AG08395 (cell line): Measurements from ENCODE around the gene COL4A2.
"Not testable (repeated sequence)": the region's sequence is repeated elsewhere in the genome, so short reads cannot be mapped to it uniquely, and the experiment has no call there.

Experiments used
- DNase-seq: peaks from one replicate; pipeline ENCODE4 v3.0.0; 2012; ENCODE audit warnings: mixed read lengths, low spot score

Gene COL4A2

DNA sequence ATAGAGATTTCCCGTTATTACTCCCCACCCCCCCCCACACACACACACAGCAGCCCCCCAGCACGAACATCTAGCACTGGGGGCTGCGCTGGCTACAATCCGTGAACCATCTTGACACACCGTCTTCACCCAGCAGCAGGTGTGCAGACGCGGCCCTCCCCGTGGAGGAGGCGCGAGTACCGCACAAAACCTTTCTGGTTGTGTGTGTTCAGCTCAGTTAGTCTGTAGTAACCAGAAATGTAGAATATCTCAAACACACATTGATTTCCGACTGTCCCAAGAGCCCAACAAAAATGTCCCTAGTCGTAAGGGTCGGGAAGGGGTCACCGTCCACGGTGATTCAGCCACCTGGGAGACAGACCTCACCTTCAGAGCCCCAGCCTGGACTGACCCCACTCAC is 131.7 kb downstream of the COL4A2 start:
- DNase-seq: no peak

DNA sequence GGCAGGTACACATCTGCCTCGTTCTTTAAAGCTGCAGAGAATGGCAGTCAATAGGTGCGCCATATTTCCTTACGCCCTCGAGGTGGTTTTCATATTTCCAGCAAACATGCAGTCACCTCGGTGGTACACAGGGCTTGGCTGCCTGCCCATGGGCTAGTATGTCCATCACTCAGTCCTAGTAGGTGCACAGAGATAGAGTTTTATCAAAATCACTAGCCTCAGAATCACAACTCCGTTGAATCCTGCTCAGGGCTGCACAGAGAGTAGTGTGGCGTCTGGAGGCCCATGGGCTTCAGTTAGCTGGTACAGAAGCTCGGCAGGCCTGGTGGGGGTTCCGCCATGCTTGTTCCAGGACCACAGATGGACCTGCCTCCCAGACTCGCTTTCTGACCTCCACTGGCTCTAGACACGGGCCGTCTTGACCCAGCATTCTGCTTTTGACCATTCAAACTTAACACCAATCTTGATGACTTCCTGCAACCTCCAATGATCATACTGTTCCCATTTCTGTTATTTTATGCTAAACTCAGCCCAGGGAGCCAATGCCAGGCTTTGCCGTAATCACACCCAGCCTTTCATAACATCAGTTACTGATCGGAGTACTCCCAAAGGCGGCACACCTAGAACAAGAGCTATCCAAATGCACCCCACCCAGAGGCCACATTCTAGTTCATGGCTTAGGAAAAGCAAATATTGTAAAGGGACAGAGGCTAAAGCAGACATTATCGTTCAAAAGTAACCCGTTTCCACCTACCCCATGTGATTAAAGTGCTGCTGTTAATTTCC is 134.1 kb downstream of the COL4A2 start:
- DNase-seq: no peak

DNA sequence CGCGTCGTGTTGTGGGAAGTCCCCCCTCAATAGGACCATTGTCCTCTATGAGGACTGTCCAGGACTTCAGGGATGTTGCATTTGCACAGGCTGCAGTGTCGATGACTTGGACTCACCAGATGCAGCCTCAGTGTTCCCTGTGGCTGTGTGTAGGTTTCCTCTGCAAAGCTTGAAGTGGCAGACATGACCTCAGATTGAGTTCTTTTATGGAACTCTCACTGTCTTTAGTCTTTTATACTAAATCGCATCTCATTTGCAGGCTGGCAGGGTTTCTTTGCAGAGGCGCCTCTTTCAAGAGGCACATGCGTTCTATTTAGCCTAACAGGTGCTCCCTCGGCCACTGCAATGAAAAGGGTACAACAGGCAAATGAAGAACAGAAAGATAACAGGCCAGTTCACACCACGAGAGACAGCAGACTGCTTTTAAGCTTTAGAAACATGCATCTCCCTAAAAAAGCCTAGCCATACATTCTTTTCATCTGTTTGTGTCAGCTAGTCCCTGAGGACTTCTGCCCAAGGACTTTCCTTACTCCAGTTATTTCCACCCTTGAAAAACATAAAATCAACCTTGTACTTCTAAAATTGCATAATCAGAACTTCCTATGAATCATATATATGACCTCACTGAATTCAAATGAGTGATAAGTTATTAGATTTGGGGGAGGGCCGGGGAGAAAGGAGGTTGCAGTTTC is 136.0 kb downstream of the COL4A2 start:
- peak; percentile 33 for DNase-seq

DNA sequence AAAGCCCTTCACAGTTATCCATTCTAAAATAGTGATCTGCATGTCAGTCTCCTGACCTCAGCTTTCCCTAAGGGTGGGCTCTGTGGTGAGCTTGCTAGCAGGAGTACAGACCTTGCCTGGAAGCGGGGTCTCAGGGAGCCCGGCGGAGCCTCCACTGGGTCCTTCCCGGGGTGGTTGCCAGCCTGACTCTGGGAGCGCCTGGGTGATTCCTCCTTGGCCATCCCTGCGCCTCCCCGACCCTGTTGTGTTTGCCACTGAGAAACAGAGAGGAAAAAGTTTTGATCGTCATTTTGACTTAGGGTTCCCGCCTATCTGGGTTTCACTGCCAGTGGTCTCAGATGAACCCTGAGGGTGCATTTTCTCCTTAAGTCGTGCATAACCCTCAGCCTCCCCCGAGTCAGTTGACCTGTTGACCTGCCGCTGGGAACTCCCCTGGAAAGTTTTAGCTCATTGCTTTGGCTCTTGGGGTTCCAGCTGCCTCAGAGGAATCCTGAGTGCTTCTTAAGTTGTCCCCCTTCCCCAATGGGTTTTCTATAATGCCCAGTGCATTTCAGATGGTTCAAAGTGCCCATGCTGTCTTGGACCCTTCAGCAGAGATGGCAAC is 136.6 kb downstream of the COL4A2 start:
- no peak for DNase-seq

DNA sequence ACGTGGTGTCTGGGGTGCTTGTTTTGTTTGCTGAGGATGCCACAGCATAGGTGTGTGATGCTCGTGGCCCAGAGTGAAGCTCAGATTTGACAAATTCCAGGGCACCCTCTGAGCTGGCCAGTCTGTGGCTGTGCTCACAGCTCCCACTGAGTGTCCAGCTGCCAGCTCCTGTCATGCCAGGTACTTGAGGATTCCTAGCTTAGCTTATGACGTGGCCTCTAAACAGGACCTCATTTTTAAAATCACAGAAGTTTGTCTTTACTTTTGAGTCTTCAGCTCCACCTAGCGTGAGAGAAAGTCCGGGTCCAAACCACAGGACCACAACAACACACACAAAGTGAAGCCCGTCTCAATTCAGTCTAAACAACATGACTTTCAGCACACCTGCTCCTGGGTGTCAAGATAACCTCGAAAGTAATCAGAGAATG is 137.2 kb downstream of the COL4A2 start:
- peak; percentile 47 for DNase-seq

DNA sequence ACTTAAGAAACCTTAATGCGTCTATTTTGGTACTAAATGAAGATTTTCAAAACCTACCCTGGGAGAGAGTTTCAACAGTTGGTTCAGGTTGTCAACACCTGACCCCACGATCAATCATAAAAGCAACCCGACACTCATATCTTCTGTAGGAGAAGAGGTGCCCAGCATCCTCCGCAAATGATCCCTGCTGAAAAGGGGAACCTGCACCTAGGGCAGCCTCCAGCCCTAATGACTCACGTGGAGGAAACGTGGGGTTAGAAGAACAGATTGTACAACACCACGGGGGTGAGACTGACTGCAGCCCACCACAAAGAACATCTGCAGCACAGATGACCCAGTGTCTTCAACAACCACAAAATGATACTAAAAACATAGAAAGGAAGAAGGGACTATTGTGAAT is 138.1 kb downstream of the COL4A2 start:
- DNase-seq: no peak

DNA sequence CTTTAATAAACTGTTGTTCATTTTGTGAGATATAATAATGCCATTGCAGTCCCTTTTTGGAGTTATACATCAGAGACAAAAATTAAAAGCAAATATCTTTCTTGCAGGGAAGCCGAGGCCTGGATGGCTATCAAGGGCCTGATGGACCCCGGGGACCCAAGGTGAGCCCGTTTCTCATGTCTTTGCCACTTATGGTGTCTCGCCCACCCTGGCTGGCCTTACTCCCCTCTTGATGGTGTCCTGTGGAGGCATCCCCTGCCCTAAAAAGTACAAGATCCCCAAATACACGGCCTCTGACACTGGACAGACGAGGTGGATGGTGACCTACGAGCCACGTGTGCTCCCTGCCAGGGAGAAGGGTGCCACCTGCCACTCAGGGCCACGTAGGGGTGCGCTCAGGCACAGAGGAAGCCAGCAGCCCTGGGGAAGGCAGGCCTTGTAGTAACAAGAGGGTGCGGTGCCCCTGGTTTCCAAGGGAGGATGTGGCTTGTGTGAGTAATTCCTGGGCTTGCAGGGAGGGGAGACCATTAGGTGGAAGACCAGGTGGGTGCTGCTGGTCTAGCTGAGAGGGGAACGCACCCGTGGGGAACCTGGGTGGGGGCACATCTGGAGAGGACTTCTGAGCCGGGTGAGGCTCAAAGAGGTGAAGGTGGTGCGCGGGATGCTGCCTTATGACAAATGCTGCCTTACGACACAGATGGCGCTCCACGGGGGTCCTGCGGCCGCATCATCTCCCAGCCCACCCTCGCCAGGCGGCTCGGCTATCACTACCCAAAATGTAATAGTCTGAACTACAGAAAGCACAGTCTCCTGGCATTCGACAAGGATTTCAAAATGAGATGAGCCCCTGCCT is 138.9 kb downstream of the COL4A2 start:
- DNase-seq: no peak

DNA sequence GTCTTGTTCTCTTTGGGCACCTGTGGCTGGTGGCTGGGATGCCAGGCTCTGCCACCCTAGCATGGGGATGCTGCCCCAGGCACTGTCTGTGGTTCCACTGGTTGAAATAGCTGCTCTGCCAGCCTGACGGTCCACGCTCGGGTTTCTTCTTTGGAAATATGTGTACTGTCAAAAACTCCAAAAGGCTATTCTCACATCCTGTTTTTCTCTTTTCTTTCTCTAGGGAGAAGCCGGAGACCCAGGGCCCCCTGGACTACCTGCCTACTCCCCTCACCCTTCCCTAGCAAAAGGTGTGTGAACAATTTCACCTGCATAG is 139.4 kb downstream of the COL4A2 start:
- DNase-seq: no peak

DNA sequence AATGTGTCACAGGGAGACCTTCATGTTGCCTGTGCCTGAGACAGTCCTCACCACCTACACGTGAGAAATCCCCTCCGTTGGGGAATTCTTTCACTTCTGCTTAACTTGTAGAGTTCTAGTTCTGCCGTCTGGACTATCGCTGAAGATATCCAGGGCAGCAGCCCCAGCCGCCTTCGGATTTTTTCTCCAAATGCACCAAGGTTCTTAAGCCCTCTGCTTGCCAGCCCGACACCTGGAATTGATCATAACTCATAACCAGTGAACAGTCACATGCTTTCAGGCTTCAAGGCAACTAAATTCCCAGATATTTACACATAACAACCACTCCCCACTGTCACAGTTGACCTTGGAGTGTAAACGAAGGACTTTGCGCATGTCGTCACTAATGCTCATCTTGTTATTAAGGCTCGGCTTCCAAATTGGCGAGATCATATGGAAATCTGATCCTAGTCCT is 140.0 kb downstream of the COL4A2 start:
- no peak for DNase-seq

DNA sequence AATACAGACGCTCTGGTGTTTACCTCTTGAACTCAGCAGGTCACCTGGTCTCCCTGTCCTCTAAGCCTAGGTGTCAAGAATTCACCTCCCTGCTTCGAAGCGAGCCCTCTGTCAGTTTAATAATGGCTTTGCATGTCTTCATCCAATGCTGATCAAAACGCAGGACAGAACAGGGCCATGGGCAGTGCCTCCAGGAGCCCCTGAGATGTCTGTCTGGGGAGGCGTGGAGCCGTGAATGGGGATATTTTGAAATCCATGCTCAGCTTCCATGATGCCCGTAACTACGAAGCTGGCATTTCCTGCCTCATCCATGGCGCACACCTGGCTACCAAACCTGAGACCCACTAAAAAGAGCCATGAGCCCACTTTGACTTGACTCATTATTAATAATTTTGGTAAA is 140.7 kb downstream of the COL4A2 start:
- DNase-seq: no peak

DNA sequence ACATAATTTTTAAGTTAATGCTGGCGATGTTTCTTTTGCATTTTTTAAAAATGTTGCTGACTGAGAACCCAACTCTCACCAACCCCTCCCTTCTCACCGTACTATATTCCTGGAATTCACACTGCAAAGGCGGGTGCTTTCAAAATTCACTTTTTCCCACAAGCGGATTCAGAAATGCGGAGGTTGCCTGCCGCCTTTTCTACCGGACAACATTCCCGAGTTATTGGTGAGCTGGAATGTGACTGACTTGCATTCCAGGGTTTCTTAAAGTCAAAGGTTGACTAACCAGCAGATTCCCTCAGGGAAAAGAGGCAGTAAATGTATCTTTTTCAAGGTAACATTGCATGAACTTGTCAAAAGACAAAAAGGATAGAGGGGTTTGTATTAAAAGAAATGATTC is 141.1 kb downstream of the COL4A2 start:
- DNase-seq: peak; percentile 29

DNA sequence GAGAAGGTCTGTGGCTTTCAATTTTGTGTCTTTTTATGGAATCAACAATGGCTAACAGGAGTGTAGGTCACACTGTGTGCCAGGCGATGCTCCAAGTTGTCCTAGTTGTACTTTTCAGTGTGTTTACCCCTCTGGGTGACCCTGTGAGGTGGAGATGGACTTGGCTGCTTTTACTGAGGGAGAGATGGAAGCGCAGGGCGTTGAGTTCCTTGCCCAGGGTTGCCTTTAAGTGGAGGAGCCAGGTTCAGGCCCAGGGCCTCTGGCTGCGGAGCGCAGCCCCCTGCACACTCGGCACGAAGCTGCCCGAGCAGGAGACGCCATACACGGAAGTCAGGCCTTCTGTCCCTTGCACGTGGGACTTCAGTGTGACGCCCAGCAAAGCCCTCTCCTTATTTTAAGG is 141.6 kb downstream of the COL4A2 start:
- no peak for DNase-seq

DNA sequence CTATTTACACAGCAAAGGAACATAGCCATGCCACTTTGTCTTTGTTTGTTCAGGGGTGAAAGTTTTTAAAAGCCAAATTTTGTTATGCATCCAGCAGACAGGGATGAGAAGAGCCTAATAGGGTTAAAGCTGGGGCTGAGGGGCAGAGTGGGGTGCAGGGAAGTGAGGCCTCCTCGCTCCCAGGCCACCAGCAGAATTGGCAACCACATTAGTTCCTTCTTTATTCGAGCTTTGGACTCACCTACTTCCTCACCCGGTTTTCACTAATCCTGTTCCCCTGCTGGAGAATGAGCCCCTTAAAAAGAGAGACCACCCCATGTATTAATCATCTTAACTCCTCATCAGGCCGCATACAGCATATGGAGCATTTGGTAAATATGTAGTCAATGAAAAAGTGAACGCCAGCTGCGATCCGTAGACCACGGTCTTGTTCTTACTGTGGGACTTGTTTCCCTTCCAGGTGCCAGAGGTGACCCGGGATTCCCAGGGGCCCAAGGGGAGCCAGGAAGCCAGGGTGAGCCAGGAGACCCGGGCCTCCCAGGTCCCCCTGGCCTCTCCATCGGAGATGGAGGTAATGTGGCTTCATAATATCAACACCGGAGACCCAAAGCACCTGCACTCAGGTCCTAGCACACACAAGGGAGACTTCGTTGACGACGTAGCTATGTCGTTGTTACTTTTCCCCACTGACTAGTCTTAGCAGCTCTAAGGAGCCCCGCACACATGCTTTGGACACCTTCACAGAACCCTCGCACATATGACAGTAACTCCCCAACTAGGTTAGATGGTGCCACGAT is 142.3 kb downstream of the COL4A2 start:
- DNase-seq: no peak

DNA sequence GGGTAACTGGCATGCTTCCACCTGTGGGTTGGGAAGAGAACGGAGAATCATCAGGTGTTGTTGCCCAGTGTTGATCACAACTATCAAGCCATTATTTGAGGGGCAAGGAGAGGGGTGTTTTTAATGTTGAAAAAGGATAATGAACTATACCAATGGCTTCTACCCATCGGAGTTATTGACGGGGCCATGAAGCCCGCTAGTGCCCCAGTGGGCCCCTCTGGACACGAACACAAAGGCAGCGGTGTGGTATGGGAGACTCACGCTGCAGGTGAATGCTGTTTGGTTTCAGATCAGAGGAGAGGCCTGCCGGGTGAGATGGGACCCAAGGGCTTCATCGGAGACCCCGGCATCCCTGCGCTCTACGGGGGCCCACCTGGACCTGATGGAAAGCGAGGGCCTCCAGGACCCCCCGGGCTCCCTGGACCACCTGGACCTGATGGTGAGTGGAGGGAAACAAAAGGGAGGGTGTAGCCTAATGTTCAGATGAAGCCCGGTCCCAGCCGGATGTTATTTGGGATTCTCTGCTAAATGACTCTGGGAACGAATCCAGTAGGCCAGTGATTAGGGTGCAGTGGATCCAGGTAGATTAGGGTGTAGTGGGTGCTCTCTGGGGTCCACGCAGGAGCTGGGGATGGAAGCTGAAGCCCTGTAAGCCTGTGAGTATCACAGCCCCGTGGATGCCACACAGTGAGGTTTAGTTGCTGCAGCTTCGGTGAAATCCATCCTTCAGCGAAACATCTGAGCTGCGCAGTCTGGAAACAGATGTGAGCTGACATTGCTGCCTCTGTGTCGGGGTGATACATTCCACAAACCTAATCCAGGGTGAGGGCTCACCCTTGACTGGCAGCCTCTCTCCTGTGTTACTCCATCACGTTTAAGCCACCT is 143.2 kb downstream of the COL4A2 start:
- no peak for DNase-seq

DNA sequence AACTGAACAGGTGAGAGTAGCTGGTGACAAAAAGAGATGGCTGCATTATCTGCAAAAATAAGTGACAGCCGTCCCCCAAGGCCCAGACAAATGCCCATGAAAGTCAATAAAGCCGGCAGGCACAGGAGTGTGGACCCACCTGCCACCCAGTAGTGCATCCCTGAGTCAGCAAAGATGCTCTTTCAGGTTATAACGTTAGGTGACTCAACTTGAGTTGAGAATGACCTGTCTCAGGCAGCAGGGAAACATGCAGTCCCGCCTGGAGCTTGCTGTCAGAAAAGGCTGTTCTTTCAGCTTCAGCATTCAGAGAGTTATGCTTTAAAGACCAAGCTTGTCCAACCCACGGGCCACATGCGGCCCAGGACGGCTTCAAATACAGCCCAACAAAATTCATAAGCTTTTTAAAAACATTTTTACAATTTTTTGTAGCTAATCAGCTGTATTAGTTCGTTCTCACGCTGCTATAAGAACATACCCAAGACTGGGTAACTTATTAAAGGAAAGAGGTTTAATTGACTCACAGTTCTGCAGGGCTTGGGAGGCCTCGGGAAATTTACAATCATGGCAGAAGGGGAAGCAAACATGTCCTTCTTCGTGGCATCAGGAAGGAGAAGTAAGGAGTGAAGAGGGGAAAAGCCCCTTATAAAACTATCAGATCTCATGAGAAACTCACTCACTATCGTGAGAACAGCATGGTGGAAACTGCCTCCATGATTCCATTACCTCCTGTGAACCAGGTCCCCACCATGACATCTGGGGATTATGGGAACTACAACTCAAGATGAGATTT is 144.1 kb downstream of the COL4A2 start:
- no peak for DNase-seq

DNA sequence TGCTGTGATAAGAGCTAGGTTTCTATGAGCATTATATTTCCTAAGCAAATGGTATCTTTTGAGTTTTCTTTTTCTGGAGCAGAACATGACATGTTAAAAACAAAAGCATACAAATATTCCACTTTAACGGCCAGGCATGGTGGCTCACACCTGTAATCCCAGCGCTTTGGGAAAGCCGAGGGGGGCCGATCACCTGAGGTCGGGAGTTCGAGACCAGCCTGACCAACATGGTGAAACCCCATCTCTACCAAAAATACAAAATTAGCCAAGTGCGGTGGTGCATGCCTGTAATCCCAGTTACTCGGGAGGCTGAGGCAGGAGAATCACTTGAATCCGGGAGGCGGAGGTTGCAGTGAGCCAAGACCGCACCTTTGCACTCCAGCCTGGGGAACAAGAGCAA is 146.0 kb downstream of the COL4A2 start:
- DNase-seq: not testable (repeated sequence)

DNA sequence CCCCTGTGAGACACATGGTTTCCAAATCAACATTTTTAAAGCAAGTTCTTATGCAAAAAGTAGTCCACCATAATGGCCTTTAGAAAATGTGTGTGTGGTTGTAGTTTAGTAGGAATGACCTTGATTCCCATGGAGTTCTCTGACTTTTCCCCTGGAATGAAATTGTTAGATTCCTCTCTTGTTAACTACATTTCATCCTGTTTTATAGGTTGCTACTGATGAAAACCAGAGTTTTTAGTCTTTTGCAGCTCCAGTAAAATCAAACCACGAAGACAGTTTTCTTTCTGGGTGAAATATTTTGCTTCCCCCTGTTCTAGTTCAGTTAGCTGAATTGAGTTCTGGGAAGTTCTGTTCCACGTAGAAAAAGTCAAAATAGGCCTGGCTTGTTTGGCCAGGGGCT is 146.7 kb downstream of the COL4A2 start:
- no peak for DNase-seq

DNA sequence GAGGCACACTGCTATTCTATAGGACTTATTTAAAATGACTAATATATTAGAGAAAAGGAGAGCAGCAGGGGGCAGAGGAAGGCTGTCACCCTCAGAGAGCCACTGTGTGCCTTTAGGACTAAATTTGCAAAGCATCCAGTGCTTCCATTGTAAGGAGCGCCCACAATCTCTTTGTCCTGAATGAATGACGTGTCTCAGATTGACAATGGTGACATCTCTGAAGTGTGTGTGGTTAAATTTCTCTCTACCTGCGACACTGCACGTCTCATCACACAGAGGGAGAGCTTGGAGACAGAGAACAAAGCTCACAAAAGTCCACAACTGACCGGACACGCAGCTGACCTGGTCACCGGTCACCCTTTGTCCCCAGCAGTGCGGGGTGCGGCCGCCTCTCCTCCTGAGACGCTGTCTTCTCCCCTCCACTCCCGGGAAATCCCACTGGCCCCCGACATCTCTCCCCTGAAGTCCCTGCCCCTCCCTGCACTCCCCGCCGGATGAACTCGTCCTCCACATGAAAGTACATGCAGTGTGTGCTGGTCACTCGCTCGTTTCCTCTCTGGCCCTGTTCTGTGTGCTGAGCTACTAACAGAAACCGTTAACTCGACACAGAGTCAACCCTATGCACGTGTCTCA is 147.3 kb downstream of the COL4A2 start:
- no peak for DNase-seq

DNA sequence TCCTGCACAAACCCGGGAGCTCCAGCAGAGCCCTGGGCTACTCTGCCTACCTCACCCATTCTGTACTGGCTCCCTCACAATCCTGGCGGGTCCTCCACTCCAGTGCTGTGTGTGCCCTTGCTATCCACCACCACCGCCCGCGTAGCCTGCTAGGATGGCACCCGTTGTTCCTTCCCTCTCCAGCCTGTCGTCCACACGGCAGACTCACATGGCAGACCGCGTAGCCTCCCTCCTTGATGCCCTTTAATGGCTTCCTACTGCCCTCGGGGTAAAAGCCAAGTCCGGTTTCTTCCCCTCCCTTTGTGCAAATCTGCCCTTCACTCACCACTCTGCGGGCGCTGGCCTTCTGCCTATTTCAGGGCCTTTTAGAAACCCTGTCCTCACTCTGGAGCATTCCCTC is 147.9 kb downstream of the COL4A2 start:
- no peak for DNase-seq
